GM18858 (cell line): Measurements from ENCODE around the gene UBASH3A.

Experiments
- ATAC-seq: cut with Tn5 transposase; IDR thresholded peaks from one replicate; pipeline ENCODE4 v1.9.1; 2021; ENCODE audit not compliant: unreplicated experiment

The UBASH3A gene

DNA sequence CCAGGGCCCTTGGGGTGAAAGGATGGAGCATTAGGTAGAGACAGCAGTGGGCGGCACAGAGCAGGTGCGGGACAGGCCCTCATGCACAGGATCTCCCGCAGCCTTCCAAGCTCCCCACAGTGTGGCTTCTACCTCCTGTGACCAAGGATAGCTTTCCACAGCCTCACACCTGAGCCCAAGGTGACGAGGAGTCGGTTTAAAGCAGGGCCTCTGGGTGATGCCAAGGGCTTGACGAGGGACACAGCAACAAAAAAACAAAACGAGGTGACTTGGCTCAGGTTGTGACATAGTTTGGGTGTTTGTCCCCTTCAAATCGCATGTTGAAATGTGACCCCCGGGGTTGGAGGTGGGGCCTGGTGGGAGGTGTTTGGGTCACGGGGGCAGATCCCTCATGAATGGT lies 77.0 kb downstream of the UBASH3A start:
- ATAC-seq: no peak

DNA sequence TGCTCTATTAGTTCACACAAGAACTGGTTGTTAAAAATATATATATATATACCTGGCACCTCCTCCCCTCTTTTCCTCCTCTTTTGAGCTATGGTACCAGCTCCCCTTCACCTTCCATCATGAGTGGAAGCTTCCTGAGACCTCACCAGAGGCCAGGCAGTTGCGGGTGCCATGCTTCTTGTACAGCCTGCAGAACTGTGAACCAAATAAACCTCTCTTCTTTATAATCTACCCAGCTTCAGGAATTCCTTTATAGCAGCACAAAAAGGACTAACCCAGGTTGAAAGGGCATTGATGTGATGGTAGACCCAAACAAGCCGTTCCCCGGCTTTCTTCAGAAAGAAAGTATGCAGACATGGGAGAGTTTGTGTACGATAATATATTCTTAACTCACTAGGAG lies 77.5 kb downstream of the UBASH3A start:
- ATAC-seq: no peak

DNA sequence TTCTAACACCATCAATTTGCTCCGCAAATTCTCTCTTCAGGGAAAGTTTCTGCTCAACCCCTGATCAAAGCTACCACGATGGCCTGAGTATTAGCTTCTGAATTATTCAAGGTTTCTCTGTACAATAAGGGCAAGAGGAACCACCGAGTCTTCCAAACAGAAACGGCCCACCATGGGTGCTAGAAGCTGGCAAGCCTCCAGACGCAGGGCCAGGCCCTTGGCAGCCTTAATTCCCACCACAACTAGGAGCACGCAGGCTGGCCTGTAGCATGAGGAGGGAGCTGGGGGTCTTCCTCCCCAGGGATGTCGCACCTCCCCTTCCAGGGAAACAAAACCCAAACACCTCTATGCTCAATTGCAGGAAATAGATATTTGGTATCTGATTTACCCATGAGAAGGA lies 81.3 kb downstream of the UBASH3A start:
- no peak for ATAC-seq

DNA sequence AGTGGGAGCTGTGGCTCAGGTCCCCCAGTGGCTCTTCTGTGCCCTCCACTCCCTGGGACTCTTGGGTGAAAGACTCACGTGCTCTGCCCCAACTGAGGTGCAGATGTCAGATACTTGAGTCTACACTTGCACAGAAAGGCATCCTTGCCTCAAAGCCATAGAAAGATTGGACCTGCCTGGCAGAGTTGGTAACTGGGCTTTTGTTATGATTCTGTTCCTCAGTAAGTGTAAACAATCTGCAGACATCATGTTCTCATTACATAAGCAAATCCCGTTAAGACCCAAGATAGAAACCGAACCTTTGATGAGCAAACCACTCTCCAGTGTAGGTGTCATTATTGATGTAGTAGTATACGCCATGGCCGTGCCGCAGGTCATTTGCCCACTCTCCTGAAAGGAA lies 82.4 kb downstream of the UBASH3A start:
- no peak for ATAC-seq

DNA sequence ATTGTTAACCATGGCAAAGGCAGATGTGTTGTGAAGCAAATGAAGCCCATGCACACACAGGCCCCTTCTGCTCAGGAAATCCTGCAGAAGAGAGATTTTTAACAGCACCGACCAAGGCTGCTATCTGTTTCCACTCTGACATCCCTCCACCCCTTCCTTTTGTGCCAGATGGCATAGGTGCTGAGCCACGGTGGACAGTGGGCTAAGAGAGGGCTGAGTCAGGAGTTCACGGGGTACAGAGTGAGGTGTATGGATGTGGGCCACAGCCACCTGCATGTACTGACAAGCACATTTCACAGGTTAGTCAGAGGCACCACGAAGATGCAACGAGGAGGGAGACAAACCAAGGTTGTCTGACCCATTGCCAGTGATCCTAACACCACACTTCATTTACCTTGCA lies 82.8 kb downstream of the UBASH3A start:
- no peak for ATAC-seq

DNA sequence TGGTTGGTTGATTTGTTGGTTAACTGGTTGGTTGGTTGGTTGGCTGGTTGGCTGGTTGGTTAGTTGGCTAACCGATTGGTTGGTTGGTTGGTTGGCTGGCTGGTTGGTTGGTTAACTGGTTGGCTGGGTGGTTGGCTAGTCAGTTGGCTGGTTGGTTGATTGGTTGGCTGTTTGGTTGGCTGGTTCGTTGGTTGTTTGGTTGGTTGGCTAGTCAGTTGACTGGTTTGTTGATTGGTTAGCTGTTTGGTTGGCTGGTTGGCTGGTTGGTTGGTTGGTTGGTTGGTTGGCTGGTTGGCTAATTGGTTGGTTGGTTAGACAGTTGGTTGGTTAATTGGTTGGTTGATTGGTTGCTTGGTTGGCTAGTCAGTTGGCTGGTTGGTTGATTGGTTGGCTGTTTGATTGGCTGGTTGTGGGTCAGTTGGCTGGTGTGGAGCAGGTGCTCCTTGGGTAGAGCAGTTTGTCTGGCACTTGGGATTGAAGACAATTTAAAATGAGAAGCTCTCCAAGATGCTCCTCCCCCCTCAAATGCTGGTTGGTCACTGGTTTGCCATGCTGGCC lies 85.4 kb downstream of the UBASH3A start:
- ATAC-seq: no peak

DNA sequence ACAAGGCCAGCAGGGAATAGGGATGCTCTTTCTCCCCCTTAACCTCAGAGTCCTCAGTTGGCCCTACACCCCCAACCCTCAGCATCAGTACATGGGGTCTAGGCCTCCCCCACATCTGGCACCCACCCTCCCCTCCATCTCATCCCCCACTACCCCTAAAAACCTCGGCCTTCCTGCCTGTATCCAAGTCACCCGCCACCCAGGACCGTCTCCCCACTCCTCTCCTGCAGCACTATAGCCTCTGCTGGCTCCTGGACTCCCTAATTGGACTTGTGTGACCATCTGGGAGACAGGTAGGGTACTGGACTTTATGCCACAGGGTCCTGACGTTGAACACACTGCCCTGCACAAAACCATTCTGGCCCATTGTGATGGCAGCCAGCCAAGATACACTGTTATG lies 86.3 kb downstream of the UBASH3A start:
- no peak for ATAC-seq

DNA sequence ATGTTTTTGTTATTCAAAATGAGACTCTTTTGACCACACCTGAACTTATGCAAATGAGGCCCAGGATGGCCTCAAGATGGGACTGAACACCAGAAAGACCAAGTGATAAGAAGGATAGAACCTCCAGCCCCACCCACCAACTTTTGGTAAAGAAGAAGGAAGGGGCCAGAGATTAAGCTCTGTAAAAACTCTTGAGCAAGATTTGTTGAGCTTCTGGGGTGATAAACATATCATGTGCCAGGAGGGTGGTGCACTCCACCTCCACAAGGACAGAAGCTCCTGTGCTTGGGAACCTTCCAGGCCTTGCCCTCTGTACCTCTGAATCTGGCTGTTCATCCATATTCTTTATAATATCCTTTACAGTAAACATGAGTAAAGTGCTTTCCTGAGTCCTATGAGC lies 87.0 kb downstream of the UBASH3A start:
- ATAC-seq: no peak

DNA sequence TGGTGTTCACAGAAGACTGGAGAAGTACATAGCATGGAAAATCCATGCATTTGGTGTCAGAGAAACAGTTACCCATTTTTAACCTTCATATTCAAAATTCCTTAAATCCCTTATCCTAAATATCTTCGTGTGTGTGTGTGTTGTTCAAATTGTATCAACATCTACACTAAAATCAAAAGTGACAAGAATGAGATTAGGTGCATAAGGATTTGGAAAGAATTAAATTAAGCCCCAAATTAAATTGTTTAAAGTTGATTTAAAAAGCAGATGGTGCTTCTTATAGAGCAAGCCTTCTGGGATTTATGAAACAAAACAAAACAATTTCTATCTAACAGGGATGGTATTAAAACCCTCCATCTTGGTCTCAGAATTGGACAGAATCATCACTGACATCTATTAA lies 87.6 kb downstream of the UBASH3A start:
- ATAC-seq: no peak

DNA sequence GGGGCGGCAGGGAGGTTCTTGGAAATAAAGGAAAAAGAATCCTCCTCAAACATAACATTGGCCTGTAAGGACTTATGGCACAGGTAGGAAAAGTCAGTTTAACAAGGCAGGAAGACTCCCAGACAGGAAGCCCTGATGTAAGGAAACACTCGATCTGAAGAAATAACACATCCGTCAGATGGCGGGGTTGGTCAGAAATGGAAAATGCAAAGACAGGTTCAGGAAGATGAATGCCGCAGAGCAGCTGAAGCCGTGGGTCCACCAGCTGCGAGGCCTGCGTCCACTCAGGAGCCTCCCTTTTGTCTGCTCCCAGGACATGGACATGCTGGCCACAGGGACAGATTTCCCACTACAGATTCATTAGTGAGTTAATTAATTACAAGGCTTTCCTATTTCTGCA lies 88.5 kb downstream of the UBASH3A start:
- no peak for ATAC-seq

DNA sequence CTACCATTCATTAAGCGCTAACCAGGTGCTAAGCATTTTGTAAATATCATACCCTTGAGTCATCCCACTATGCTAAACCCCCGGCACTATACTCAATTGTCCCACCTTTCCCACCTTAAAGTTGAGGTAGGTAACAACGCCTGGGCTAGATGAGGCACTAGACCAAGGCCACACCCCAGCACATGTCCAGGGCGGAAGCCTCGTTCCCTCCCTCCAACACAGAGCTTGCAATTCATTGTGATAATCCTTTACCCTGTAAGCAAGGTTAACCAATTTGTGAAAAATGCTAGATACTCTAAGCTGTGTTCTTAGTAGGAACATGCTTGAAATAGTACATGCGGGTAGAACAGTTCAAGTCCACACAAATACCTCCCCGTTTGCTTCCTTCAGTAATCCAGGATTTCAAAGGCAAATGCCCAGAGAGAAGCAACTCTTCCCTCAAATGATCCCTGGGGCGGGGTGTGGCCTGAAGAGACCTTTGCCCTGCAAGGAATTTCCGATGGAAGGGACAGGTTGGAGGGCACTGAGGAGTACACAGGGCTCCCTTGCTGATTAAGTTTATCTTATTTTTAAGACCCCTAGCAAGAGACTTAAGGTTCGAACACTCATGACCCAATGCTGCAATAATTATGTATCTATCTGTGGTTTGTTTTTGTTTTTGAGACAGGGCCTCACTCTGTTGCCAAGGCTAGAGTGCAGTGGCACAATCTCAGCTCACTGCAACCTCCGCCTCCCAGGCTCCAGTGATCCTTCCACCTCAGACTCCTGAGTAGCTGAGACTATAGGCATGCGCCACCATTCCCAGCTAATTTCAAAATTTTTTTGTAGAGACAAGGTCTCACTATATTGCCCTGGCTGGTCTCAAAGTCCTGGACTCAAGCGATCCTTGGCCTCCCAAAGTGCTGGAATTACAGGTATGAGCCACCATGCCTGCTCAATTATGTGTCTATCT lies 89.7 kb downstream of the UBASH3A start:
- no peak for ATAC-seq

DNA sequence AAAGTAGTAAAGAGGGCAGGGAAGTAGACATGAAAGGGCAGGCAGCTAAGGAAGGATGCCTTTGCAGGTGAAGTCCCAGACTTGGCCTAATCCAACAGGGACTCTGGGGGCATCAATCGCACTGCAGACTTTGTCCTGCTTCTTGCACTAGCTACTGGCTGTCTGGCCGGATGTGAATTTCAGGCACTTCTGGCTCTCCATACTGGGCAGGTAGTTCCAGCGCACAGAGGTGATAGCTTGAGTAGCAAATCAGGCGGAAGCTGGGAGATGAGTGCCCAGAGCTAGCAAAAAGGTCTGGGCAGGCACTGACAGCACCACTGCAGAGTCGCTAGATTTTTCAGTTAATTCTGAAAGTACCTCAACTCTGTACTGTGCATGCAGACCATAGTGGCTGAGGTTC lies 91.3 kb downstream of the UBASH3A start:
- ATAC-seq: no peak

DNA sequence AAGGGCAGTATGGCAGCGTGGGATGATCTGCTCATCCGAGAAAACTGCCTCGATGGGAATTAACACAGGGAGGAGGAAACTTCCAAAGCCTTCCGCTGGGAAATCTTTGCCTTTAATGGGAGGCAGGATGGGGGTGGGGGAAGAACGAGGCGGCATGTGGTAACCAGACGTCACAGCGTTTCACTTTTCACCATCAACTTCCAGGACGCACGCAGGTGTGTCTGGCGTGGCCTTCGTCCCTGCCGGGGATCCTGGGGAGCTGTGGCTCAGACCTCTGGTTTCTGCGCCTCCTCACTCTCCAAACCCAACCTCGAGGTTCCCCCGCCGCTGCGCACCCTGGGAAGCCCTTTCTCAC lies 92.0 kb downstream of the UBASH3A start:
- peak; percentile 8 for ATAC-seq

DNA sequence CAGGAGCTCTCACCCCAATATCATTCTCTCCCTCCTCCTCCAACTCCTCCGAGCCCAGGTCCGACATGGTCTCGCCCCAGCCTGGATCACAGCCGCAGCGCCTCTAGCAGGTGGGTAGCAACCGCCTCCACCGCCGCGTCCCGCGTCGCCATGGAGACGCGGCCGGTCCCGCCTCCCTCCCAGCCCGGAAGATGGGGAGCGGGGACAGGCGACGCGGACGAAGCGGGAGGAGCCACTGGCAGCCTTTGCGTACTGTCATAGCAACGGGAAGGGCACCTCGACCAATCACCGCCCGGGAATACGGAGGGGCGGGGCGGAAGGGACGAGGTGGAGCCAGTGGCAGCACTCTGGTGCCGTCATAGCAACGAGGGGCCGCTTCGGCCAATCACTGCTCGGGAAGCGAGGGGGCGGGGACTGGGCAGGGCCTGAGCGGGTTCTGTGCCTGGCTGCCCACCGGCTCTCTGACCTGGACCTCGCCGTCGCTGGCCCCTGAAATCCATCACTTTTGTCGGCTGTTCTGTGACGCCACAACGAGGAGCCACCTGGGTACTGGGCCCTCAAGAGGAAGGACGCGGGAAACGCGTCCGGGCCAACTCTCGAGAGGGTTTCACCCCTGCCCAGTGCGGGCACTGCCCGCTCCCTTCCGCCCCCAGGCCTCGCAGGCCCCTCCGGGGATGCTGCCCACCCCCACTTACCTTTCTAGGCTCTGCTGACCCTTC lies 92.6 kb downstream of the UBASH3A start, which contains the start of gene RSPH1:
TSS of gene RSPH1 (minus strand) at position 105 of the 719 bp plus-strand sequence. CDS start at position 67, 38 bp downstream.
- peak; percentile 94 for ATAC-seq

DNA sequence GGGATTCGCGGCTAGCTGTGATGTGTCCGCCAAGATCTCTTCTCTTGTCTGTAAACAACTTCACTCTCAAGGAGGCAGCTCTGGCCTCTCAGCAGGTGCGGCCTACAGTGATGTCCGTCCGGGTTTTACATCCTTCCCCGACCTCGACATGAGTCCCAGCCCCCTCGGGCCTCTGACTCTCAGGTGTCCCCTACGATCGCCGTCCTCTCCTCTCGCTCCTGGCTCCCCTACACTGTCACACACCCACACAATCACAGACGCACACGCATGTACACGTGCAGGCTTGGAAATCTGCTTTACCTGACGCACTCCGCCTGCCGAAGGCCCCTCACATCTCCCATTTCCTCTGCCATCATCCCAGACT lies 93.1 kb downstream of the UBASH3A start:
- no peak for ATAC-seq
